HCT116 (cell line): ENCODE measurements around the gene MPZL2. TPM values are rescaled to one million over a fixed set of nuclear protein-coding genes. Genes with fewer than 3 reads are reported as not detected.
A peak's percentile ranks its signal among the peaks of the same experiment; 100 is the strongest.

Experiments used
- ATAC-seq: fragments of 200-7000 bp; cut with Tn5 transposase; 2 replicates; pipeline ENCODE4 v1.9.1; 2020; ENCODE audit warnings: mild to moderate bottlenecking, moderate library complexity
- BruUV-seq: library from RNA; stranded (reverse); fragments of 400-500 nt; replicated peaks from 2 replicates; lab custom pipeline; 2021; lab: Mats Ljungman, UMichigan
- CTCF ChIA-PET: fragments of 300-600 bp; sonication (Branson Sonifier 250); formaldehyde crosslinking; loops from one replicate; lab custom pipeline; 2021; ENCODE audit warnings: antibody characterized with exemption; lab: Charles Lee
- POLR2A ChIA-PET: fragments of 300-600, 350-600 bp; sonication (Branson Sonifier 250); formaldehyde crosslinking; loops from one replicate; lab custom pipeline; 2021; ENCODE audit warnings: antibody characterized with exemption; lab: Charles Lee
- RAD21 ChIA-PET, 2 experiments: fragments of 300-600 bp; sonication (Branson Sonifier 250); formaldehyde crosslinking; loops; one replicate each; lab custom pipeline; 2023; ENCODE audit warnings: low total read pairs in 2 of 2; ENCODE audit not compliant: uncharacterized antibody in 2 of 2, unreplicated experiment in 2 of 2, low non-redundant PET in 1 of 2; lab: Charles Lee
- DNase-seq: peaks from one replicate; pipeline ENCODE4 v3.0.0-alpha.2; 2010; ENCODE audit warnings: low read depth, low spot score
- H2AFZ ChIP-seq: fragments of 200-600 bp; shearing (Covaris generic), sonication (generic); 2 replicates; pipeline ENCODE4 v1.6.1; 2017; ENCODE audit warnings: low read depth, mixed run types, mixed read lengths, antibody characterized with exemption, low read length; ENCODE audit not compliant: poor library complexity, severe bottlenecking
- H3K27ac ChIP-seq: 2 replicates; pipeline ENCODE4 v1.5.1; 2012; ENCODE audit warnings: low read depth, low read length
- H3K27me3 ChIP-seq: fragments of 200-600 bp; sonication (generic); 2 replicates; pipeline ENCODE4 v1.6.1; 2016; ENCODE audit warnings: mixed run types, low read length, mixed read lengths; ENCODE audit not compliant: insufficient read depth
- H3K36me3 ChIP-seq, 2 experiments: fragments of 200-500 bp in 1 of 2; fragments of 200-600 bp in 1 of 2; sonication (Bioruptor generic) in 1 of 2; sonication (generic) in 1 of 2; 2 replicates each; pipeline versions ENCODE4 v1.5.1 to v1.6.1; 2014 to 2016; ENCODE audit warnings: low read length in 2 of 2, inconsistent platforms in 1 of 2, mixed read lengths in 1 of 2, mixed run types in 1 of 2; ENCODE audit not compliant: insufficient read depth in 2 of 2, control insufficient read depth in 1 of 2
- H3K4me1 ChIP-seq, 2 experiments: fragments of 200-600 bp in 1 of 2; sonication (generic) in 1 of 2; 2 replicates each; pipeline versions ENCODE4 v1.5.1 to v1.6.1; 2012 to 2017; ENCODE audit warnings: low read length in 2 of 2, inconsistent platforms in 1 of 2, mild to moderate bottlenecking in 1 of 2, mixed read lengths in 1 of 2, mixed run types in 1 of 2, moderate library complexity in 1 of 2; ENCODE audit not compliant: insufficient read depth in 2 of 2, control insufficient read depth in 1 of 2
- H3K4me2 ChIP-seq: fragments of 200-600 bp; sonication (generic); 2 replicates; pipeline ENCODE4 v1.6.1; 2017; ENCODE audit warnings: mixed run types, low read length, mixed read lengths
- H3K4me3 ChIP-seq, 2 experiments: fragments of 200-600 bp in 1 of 2; sonication (generic) in 1 of 2; replicated peaks in 1 of 2; 2 replicates each; pipeline ENCODE4 v1.5.1; 2011 to 2016; ENCODE audit warnings: low read length in 2 of 2, control low read depth in 1 of 2, low read depth in 1 of 2, mild to moderate bottlenecking in 1 of 2, mixed read lengths in 1 of 2, mixed run types in 1 of 2
- H3K79me2 ChIP-seq: fragments of 200-600 bp; sonication (generic); 2 replicates; pipeline ENCODE4 v1.6.1; 2017; ENCODE audit warnings: mild to moderate bottlenecking, mixed run types, low read length, moderate library complexity, mixed read lengths; ENCODE audit not compliant: insufficient read depth
- H3K9ac ChIP-seq: fragments of 200-600 bp; sonication (generic); 2 replicates; pipeline ENCODE4 v1.6.1; 2016; ENCODE audit warnings: low read length, mixed read lengths
- H3K9me2 ChIP-seq: fragments of 200-600 bp; sonication (generic), shearing (Covaris generic); 2 replicates; pipeline ENCODE4 v1.6.1; 2017; ENCODE audit warnings: mixed run types, mild to moderate bottlenecking, moderate library complexity; ENCODE audit not compliant: insufficient read depth
- H3K9me3 ChIP-seq, 2 experiments: fragments of 200-500 bp in 1 of 2; fragments of 200-600 bp in 1 of 2; sonication (Bioruptor generic) in 1 of 2; sonication (generic) in 1 of 2; 2 replicates each; pipeline ENCODE4 v1.6.1; 2014 to 2017; ENCODE audit warnings: low read length in 2 of 2, mixed read lengths in 2 of 2, inconsistent platforms in 1 of 2, low read depth in 1 of 2, mild to moderate bottlenecking in 1 of 2, mixed run types in 1 of 2, moderate library complexity in 1 of 2; ENCODE audit not compliant: control insufficient read depth in 1 of 2, insufficient read depth in 1 of 2
- H4K20me1 ChIP-seq: fragments of 200-600 bp; sonication (generic), shearing (Covaris generic); 2 replicates; pipeline ENCODE4 v1.6.1; 2017; ENCODE audit warnings: mixed run types, mild to moderate bottlenecking, moderate library complexity; ENCODE audit not compliant: insufficient read depth
- ELF1 ChIP-seq: IDR thresholded peaks from 2 replicates; pipeline ENCODE4 v1.6.1; 2012; ENCODE audit warnings: low read depth, borderline replicate concordance
- EZH2 ChIP-seq: fragments of 200-600 bp; sonication (generic); IDR thresholded peaks from 2 replicates; pipeline ENCODE4 v1.6.1; 2017; ENCODE audit warnings: antibody characterized with exemption, mixed run types
- RAD21 ChIP-seq: IDR thresholded peaks from 2 replicates; pipeline ENCODE4 v1.6.1; 2012; ENCODE audit warnings: low read depth, mild to moderate bottlenecking
- SRF ChIP-seq: IDR thresholded peaks from 2 replicates; pipeline ENCODE4 v1.6.1; 2012; ENCODE audit warnings: low read depth
- ZFX ChIP-seq: fragments of 450-650 bp; IDR thresholded peaks from 2 replicates; pipeline ENCODE4 v1.6.1; 2017
- intact Hi-C: fragments of 100-400 bp; cut with micrococcal nuclease; formaldehyde crosslinking; loops from 2 replicates; pipeline ENCODE4 v1.10.0; 2022
- total RNA-seq: library from RNA; stranded (reverse); gene quantifications from one replicate; pipeline ENCODE4 v1.2.1, GENCODE V29; 2021; ENCODE audit not compliant: unreplicated experiment
- TF ChIP-seq, protein P1 (sequence below): IDR thresholded peaks from 2 replicates; pipeline ENCODE4 v1.6.1; 2012; ENCODE audit warnings: low read depth

MPZL2 gene
- total RNA-seq, 1 experiment from 2014 or later, result 16.8 TPM

DNA sequence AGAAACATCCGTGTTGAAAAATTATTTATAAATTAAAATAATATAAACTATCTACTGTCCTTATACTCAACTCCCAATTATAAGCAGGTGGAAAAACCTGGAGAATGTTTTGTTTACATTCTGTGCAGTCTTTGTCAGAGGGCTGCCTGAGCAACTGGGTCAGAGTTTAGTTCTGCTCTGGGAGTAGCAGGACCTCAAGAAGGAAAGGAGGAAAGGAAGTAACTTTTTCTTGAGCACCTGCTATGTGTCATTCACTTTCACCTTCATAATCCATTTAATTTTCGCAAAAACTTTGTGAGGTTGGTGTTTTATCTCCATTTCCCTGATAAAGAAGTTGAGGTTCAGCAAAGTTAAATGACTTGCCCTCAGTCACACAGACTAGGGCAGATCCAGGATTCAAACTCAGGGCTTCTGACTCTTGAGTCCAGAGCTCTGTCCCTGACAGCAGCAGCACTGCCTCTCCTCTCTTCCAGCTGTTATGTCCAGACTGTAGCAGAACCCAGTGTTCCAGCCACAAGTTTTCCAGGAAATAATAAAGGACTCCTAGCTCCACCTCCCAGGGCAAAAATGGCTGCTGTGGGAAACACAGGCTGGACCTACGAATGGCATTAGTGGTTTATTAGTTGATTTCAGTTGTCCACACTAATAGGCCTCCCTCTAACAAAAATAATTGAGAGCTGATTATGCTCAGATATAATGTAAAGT, 46.8 kb upstream of the MPZL2 start:
- Histone ChIP-seq H3K27me3 (no peaks in the 10 kb centered on the region), H3K4me1 (no peaks in the 10 kb centered on the region), H3K79me2 (no peaks in the 10 kb centered on the region), H4K20me1 (no peaks in the 10 kb centered on the region), H3K36me3 (no peaks in the 10 kb centered on the region), H2AFZ (peak overlapping the region; percentile 24), H3K4me3 (no peak overlapping the region), H3K27ac (no peak overlapping the region), H3K9me2 (no peaks in the 10 kb centered on the region), H3K9me3 (no peaks in the 10 kb centered on the region), H3K4me2 (no peak overlapping the region), H3K9ac (no peak overlapping the region)
- no TSS peak for BruUV-seq
- DNase-seq (no peak), ATAC-seq (0 out of 2 replicates have a peak, but pooled peaks have one; percentile 34)
- ChIA-PET RAD21 (interaction anchor here in 1 of 2 experiments (0.6 to 1.2 kb wide), 3 partner anchors 139 to 691 kb away, joined by 3 to 6 read pairs (median 4); no protein-coding TSS in a partner anchor), CTCF (interaction anchor here (1.0 to 1.5 kb wide), 2 partner anchors 15 to 112 kb away, joined by 6 to 8 read pairs; no protein-coding TSS in a partner anchor), POLR2A (interaction anchor here (0.8 kb wide), 1 partner anchor 9 kb away, joined by 3 read pairs; no protein-coding TSS in a partner anchor)
- intact Hi-C loops, result no loop called here
- TF ChIP-seq ELF1, result no peak
- no peak for TF ChIP-seq RAD21
- TF ChIP-seq, protein P1, sequence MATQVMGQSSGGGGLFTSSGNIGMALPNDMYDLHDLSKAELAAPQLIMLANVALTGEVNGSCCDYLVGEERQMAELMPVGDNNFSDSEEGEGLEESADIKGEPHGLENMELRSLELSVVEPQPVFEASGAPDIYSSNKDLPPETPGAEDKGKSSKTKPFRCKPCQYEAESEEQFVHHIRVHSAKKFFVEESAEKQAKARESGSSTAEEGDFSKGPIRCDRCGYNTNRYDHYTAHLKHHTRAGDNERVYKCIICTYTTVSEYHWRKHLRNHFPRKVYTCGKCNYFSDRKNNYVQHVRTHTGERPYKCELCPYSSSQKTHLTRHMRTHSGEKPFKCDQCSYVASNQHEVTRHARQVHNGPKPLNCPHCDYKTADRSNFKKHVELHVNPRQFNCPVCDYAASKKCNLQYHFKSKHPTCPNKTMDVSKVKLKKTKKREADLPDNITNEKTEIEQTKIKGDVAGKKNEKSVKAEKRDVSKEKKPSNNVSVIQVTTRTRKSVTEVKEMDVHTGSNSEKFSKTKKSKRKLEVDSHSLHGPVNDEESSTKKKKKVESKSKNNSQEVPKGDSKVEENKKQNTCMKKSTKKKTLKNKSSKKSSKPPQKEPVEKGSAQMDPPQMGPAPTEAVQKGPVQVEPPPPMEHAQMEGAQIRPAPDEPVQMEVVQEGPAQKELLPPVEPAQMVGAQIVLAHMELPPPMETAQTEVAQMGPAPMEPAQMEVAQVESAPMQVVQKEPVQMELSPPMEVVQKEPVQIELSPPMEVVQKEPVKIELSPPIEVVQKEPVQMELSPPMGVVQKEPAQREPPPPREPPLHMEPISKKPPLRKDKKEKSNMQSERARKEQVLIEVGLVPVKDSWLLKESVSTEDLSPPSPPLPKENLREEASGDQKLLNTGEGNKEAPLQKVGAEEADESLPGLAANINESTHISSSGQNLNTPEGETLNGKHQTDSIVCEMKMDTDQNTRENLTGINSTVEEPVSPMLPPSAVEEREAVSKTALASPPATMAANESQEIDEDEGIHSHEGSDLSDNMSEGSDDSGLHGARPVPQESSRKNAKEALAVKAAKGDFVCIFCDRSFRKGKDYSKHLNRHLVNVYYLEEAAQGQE, result no peak
- TF ChIP-seq SRF, result no peak
- no peak for TF ChIP-seq EZH2
- no peak for TF ChIP-seq ZFX
